Measurements from ENCODE around the gene ADPRHL1.

DNA sequence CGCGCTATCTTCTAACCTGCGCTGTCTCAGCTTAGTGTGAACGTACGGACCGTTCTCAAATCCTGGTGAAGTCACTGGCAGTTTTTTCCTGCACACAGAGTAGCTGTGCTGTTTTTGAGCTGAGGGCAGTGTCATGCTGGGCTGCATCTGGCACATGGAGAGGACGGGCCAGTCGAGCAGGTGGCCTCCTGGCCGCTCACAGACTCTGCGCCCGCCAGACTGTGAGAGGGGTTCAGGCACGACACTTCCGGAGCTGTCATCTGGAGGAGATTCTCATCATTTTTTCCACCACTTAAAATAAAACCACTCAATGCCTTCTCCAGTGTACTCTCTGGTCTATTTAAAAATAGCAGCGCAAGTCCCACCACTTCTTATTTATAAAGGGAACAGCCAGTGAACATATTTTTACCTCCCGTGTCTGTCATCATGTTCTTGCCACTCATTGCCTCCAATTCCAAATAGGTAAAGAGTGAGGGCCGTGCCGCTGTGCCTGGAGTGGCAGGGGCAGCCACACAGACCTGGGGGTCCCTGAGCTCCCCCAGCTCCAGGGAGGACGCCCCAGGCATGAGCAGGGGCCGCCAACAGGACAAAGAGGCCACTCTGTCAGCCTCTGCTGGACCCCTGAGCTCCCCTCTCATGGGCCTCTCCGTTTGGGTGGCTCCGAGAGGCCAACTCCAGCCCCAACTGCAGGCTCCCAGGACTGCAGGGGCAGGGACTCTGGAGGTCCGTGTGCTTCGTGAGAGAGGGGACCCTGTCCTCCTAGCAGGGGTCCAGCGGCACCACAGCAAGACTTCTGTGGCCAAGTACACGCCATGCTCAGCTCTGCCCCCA is 52.5 kb downstream of the ADPRHL1 start:
- TF ChIP-seq CTCF (conservative IDR thresholded peaks at IDR 0.05 in 1 of 2, IDR thresholded peaks at IDR 0.05 in 1 of 2; ENCODE audit: extremely low read depth in 1 of 2, insufficient read depth in 1 of 2, low read depth in 1 of 2, low read length in 2 of 2) (no peak), EZH2 (IDR thresholded peaks at IDR 0.05; ENCODE audit: borderline replicate concordance, low read length) (no peak)
